ENCODE measurements around the gene RBM44.

The RBM44 gene

GRCh38 chr2:237798236-237799059, at the start of gene RBM44:
RBM44 (plus strand) TSS chr2:237798779; CDS start chr2:237813610, 14,831 bp downstream.
- TF ChIP-seq GATA3 (IDR thresholded peaks at IDR 0.05; ENCODE audit: low read depth, low read length) (no peak), GATA2 (IDR thresholded peaks at IDR 0.05; ENCODE audit: low read depth, low read length) (no peak)

GRCh38 chr2:237749002-237749401, 49.6 kb upstream of the RBM44 start:
- TF ChIP-seq GATA3 (IDR thresholded peaks at IDR 0.05; ENCODE audit: low read depth, low read length) (no peak), GATA2 (IDR thresholded peaks at IDR 0.05; ENCODE audit: low read depth, low read length) (no peak)

GRCh38 chr2:237749961-237750360, 48.6 kb upstream of the RBM44 start:
- no peak for TF ChIP-seq GATA2 (IDR thresholded peaks at IDR 0.05; ENCODE audit: low read depth, low read length)
- TF ChIP-seq GATA3 (IDR thresholded peaks at IDR 0.05; ENCODE audit: low read depth, low read length), result no peak

- TF ChIP-seq GATA2 (IDR thresholded peaks at IDR 0.05; ENCODE audit: low read depth, low read length), result no peak
- TF ChIP-seq GATA3 (IDR thresholded peaks at IDR 0.05; ENCODE audit: low read depth, low read length), result no peak
Observed at GRCh38 chr2:237752761-237753165, 45.8 kb upstream of the RBM44 start.

GRCh38 chr2:237754182-237754581, 44.4 kb upstream of the RBM44 start:
- TF ChIP-seq GATA3 (IDR thresholded peaks at IDR 0.05; ENCODE audit: low read depth, low read length) (no peak), GATA2 (IDR thresholded peaks at IDR 0.05; ENCODE audit: low read depth, low read length) (no peak)

GRCh38 chr2:237754626-237755248, 43.8 kb upstream of the RBM44 start:
- TF ChIP-seq GATA3 (IDR thresholded peaks at IDR 0.05; ENCODE audit: low read depth, low read length) (no peak), GATA2 (IDR thresholded peaks at IDR 0.05; ENCODE audit: low read depth, low read length) (no peak)

- TF ChIP-seq GATA3 (IDR thresholded peaks at IDR 0.05; ENCODE audit: low read depth, low read length) (no peak), GATA2 (IDR thresholded peaks at IDR 0.05; ENCODE audit: low read depth, low read length) (no peak)
Observed at GRCh38 chr2:237757616-237758015, 41.0 kb upstream of the RBM44 start.

GRCh38 chr2:237758185-237758584, 40.4 kb upstream of the RBM44 start:
- TF ChIP-seq GATA3 (IDR thresholded peaks at IDR 0.05; ENCODE audit: low read depth, low read length) (no peak), GATA2 (IDR thresholded peaks at IDR 0.05; ENCODE audit: low read depth, low read length) (no peak)

- no peak for TF ChIP-seq GATA2 (IDR thresholded peaks at IDR 0.05; ENCODE audit: low read depth, low read length)
- no peak for TF ChIP-seq GATA3 (IDR thresholded peaks at IDR 0.05; ENCODE audit: low read depth, low read length)
Observed at GRCh38 chr2:237759176-237759575, 39.4 kb upstream of the RBM44 start.

GRCh38 chr2:237760506-237761502, 37.8 kb upstream of the RBM44 start:
- no peak for TF ChIP-seq GATA2 (IDR thresholded peaks at IDR 0.05; ENCODE audit: low read depth, low read length)
- TF ChIP-seq GATA3 (IDR thresholded peaks at IDR 0.05; ENCODE audit: low read depth, low read length), result no peak

GRCh38 chr2:237763812-237764211, 34.8 kb upstream of the RBM44 start:
- no peak for TF ChIP-seq GATA2 (IDR thresholded peaks at IDR 0.05; ENCODE audit: low read depth, low read length)
- TF ChIP-seq GATA3 (IDR thresholded peaks at IDR 0.05; ENCODE audit: low read depth, low read length), result no peak

- TF ChIP-seq GATA3 (IDR thresholded peaks at IDR 0.05; ENCODE audit: low read depth, low read length) (no peak), GATA2 (IDR thresholded peaks at IDR 0.05; ENCODE audit: low read depth, low read length) (no peak)
Observed at GRCh38 chr2:237765875-237766274, 32.7 kb upstream of the RBM44 start.

GRCh38 chr2:237766340-237766739, 32.2 kb upstream of the RBM44 start:
- no peak for TF ChIP-seq GATA3 (IDR thresholded peaks at IDR 0.05; ENCODE audit: low read depth, low read length)
- TF ChIP-seq GATA2 (IDR thresholded peaks at IDR 0.05; ENCODE audit: low read depth, low read length), result no peak

GRCh38 chr2:237772513-237772912, 26.1 kb upstream of the RBM44 start:
- TF ChIP-seq GATA3 (IDR thresholded peaks at IDR 0.05; ENCODE audit: low read depth, low read length), result no peak
- no peak for TF ChIP-seq GATA2 (IDR thresholded peaks at IDR 0.05; ENCODE audit: low read depth, low read length)

All from SH-SY5Y (cell line).